GM23338 (cell line): ENCODE data around the gene ARFIP1. TPM values are rescaled to one million over a fixed set of nuclear protein-coding genes. Genes with fewer than 3 reads are reported as not detected.

Experiments used
- ATAC-seq: fragments of 200-7000 bp; cut with Tn5 transposase; 3 replicates; pipeline ENCODE4 v1.9.1; 2020
- DNase-seq: peaks from one replicate; pipeline ENCODE4 v3.0.0-alpha.2; 2015; ENCODE audit warnings: low spot score
- H2AFZ ChIP-seq: fragments of 200-600 bp; sonication (generic); 2 replicates; pipeline ENCODE4 v1.8.0; 2016; ENCODE audit warnings: antibody characterized with exemption, mild to moderate bottlenecking, moderate library complexity
- H3F3A ChIP-seq: fragments of 200-600 bp; sonication (generic); replicated peaks from 2 replicates; pipeline ENCODE4 v1.8.0; 2017; ENCODE audit warnings: antibody characterized with exemption, mixed run types, low read depth
- H3K27ac ChIP-seq: fragments of 200-600 bp; sonication (generic); 2 replicates; pipeline ENCODE4 v1.6.1; 2016; ENCODE audit warnings: low read depth
- H3K27me3 ChIP-seq: fragments of 200-600 bp; sonication (generic); 2 replicates; pipeline ENCODE4 v1.8.0; 2016; ENCODE audit warnings: mild to moderate bottlenecking, mixed run types, moderate library complexity; ENCODE audit not compliant: insufficient read depth
- H3K36me3 ChIP-seq: fragments of 200-600 bp; sonication (generic); 2 replicates; pipeline ENCODE4 v1.8.0; 2016; ENCODE audit warnings: mild to moderate bottlenecking; ENCODE audit not compliant: insufficient read depth
- H3K4me1 ChIP-seq: fragments of 200-600 bp; sonication (generic); 2 replicates; pipeline ENCODE4 v1.8.0; 2016; ENCODE audit warnings: mild to moderate bottlenecking, moderate library complexity; ENCODE audit not compliant: insufficient read depth
- H3K4me2 ChIP-seq: fragments of 200-600 bp; sonication (generic); 2 replicates; pipeline ENCODE4 v1.7.1; 2017; ENCODE audit warnings: mixed run types
- H3K4me3 ChIP-seq: fragments of 200-600 bp; sonication (generic); 2 replicates; pipeline ENCODE4 v1.6.1; 2016; ENCODE audit warnings: mixed run types
- H3K79me2 ChIP-seq: fragments of 200-600 bp; sonication (generic); replicated peaks from 2 replicates; pipeline ENCODE4 v1.8.0; 2017; ENCODE audit warnings: mild to moderate bottlenecking; ENCODE audit not compliant: insufficient read depth
- H3K9me2 ChIP-seq: fragments of 200-600 bp; sonication (generic); 2 replicates; pipeline ENCODE4 v1.8.0; 2017; ENCODE audit not compliant: insufficient read depth
- H4K20me1 ChIP-seq: fragments of 200-600 bp; sonication (generic); replicated peaks from 2 replicates; pipeline ENCODE4 v1.8.0; 2017; ENCODE audit warnings: mild to moderate bottlenecking; ENCODE audit not compliant: insufficient read depth
- H3K27ac Mint-ChIP-seq: 2 replicates; pipeline ENCODE4 v1.8.0; 2020; ENCODE audit warnings: inconsistent platforms, mild to moderate bottlenecking, moderate library complexity, mixed read lengths
- H3K27me3 Mint-ChIP-seq: 3 replicates; pipeline ENCODE4 v1.8.0; 2022; ENCODE audit warnings: low read depth, mild to moderate bottlenecking, moderate library complexity, mixed read lengths, inconsistent platforms; ENCODE audit not compliant: insufficient read depth, poor library complexity
- H3K36me3 Mint-ChIP-seq: 3 replicates; pipeline ENCODE4 v1.8.0; 2021; ENCODE audit warnings: low read depth, mild to moderate bottlenecking, inconsistent platforms, moderate library complexity, mixed read lengths
- H3K4me1 Mint-ChIP-seq: 3 replicates; pipeline ENCODE4 v1.8.0; 2020; ENCODE audit warnings: mild to moderate bottlenecking, inconsistent platforms, mixed read lengths
- H3K4me3 Mint-ChIP-seq: 3 replicates; pipeline ENCODE4 v1.8.0; 2021; ENCODE audit warnings: moderate library complexity, mild to moderate bottlenecking, inconsistent platforms, mixed read lengths
- H3K9me3 Mint-ChIP-seq: 3 replicates; pipeline ENCODE4 v1.8.0; 2020; ENCODE audit warnings: moderate library complexity, mild to moderate bottlenecking, inconsistent platforms, mixed read lengths
- CREB1 ChIP-seq: fragments of 250-450 bp; sonication (Bioruptor Pico); IDR thresholded peaks from 2 replicates; pipeline ENCODE4 v1.5.0; 2020; ENCODE audit warnings: low read depth, mild to moderate bottlenecking, moderate library complexity
- CTCF ChIP-seq, 2 experiments: fragments of 200-600 bp in 1 of 2; sonication (generic) in 1 of 2; conservative IDR thresholded peaks; 2 replicates each; pipeline versions ENCODE4 v1.5.1 to v1.6.1; 2016 to 2017; ENCODE audit warnings: antibody characterized with exemption in 2 of 2, low read depth in 2 of 2, mild to moderate bottlenecking in 2 of 2, moderate library complexity in 1 of 2
- ETS1 ChIP-seq: IDR thresholded peaks from 2 replicates; pipeline ENCODE4 v1.6.1; 2016; ENCODE audit warnings: antibody characterized with exemption
- EZH2 ChIP-seq: fragments of 200-600 bp; sonication (generic); IDR thresholded peaks from one replicate; pipeline ENCODE4 v1.8.0; 2017; ENCODE audit warnings: antibody characterized with exemption, mild to moderate bottlenecking, low read depth; ENCODE audit not compliant: unreplicated experiment
- EZH2phosphoT487 ChIP-seq: fragments of 200-600 bp; sonication (generic); IDR thresholded peaks from one replicate; pipeline ENCODE4 v1.8.1; 2018; ENCODE audit warnings: antibody characterized with exemption; ENCODE audit not compliant: unreplicated experiment
- JUNB ChIP-seq: IDR thresholded peaks from one replicate; pipeline ENCODE4 v1.6.1; 2016; ENCODE audit warnings: antibody characterized with exemption; ENCODE audit not compliant: unreplicated experiment
- NANOG ChIP-seq: IDR thresholded peaks from 2 replicates; pipeline ENCODE4 v1.6.1; 2016; ENCODE audit warnings: antibody characterized with exemption, borderline replicate concordance
- STAT1 ChIP-seq: IDR thresholded peaks from one replicate; pipeline ENCODE4 v1.6.1; 2016; ENCODE audit warnings: antibody characterized with exemption; ENCODE audit not compliant: unreplicated experiment
- ZNF462 ChIP-seq: fragments of 250-450 bp; sonication (Bioruptor Pico); IDR thresholded peaks from 2 replicates; pipeline ENCODE4 v1.5.0; 2020; ENCODE audit warnings: mild to moderate bottlenecking, moderate library complexity
- polyA plus RNA-seq: library from polyadenylated mRNA; unstranded; fragments of >200 nt; fragmentation: Nextera tagmentation; extraction: Ambion mirVana; gene quantifications from 2 replicates; pipeline ENCODE4 v1.2.1, GENCODE V29; 2016
- total RNA-seq: library from RNA; depleted of rRNA; stranded (reverse); fragments of >200 nt; shearing (Covaris generic); gene quantifications from 2 replicates; pipeline ENCODE4 v1.2.3, GENCODE V29; 2014

ARFIP1 gene
- total and polyA plus RNA-seq, 2 experiments from 2014 or later = 46.0 to 49.6 TPM

- no peaks in the 10 kb centered on the region for H3K27me3 ChIP-seq
- no peak overlapping the region for H3K4me2 ChIP-seq
- no peaks in the 10 kb centered on the region for H3K36me3 Mint-ChIP-seq
- H2AFZ ChIP-seq = 0 out of 2 replicates have a peak overlapping the region, but pooled peaks have one; percentile 0
- TF ChIP-seq ETS1 (no peak), CTCF (conservative IDR thresholded peaks at IDR 0.05; ENCODE audit: low read depth in 2 of 2) (peak; percentile 60 to 80; a peak in 3 of 4 replicates)
- H3K4me3 Mint-ChIP-seq = no peak overlapping the region
- no peaks in the 10 kb centered on the region for H4K20me1 ChIP-seq
- H3K4me1 ChIP-seq = peaks cover 3% of the 10 kb centered on the region; the same call in 1 of the 2 replicates
- ATAC-seq (peak; percentile 64), DNase-seq (peak; percentile 63)
- H3F3A ChIP-seq = no peaks in the 10 kb centered on the region
- H3K27ac ChIP-seq = no peak overlapping the region
- no peak overlapping the region for H3K4me3 ChIP-seq
- H3K9me2 ChIP-seq = no peaks in the 10 kb centered on the region
- H3K4me1 Mint-ChIP-seq = peaks cover 22% of the 10 kb centered on the region
- no peak overlapping the region for H3K27ac Mint-ChIP-seq
- no peaks in the 10 kb centered on the region for H3K36me3 ChIP-seq
- H3K79me2 ChIP-seq = no peaks in the 10 kb centered on the region
- H3K9me3 Mint-ChIP-seq = no peaks in the 10 kb centered on the region
- peaks cover 2% of the 10 kb centered on the region for H3K27me3 Mint-ChIP-seq
Measured at GRCh38 chr4:152735396-152735859, 44.3 kb upstream of the ARFIP1 start.

- Histone ChIP-seq H3K36me3 (no peaks in the 10 kb centered on the region), H4K20me1 (no peaks in the 10 kb centered on the region), H3K4me2 (no peak overlapping the region), H3K79me2 (no peaks in the 10 kb centered on the region), H3K27me3 (no peaks in the 10 kb centered on the region), H2AFZ (0 out of 2 replicates have a peak overlapping the region, but pooled peaks have one; percentile 0), H3K9me2 (no peaks in the 10 kb centered on the region), H3K4me3 (no peak overlapping the region), H3F3A (no peaks in the 10 kb centered on the region), H3K27ac (no peak overlapping the region), H3K4me1 (peaks cover 3% of the 10 kb centered on the region; the same call in 1 of the 2 replicates)
- Mint-ChIP-seq H3K9me3 (no peaks in the 10 kb centered on the region), H3K27ac (no peak overlapping the region), H3K4me1 (peaks cover 22% of the 10 kb centered on the region), H3K27me3 (peaks cover 2% of the 10 kb centered on the region), H3K4me3 (no peak overlapping the region), H3K36me3 (no peaks in the 10 kb centered on the region)
- ATAC-seq (no peak), DNase-seq (no peak)
- TF ChIP-seq NANOG = no peak
- TF ChIP-seq EZH2 = no peak
- no peak for TF ChIP-seq CREB1 (CRISPR knock-in tag)
- TF ChIP-seq JUNB = no peak
- no peak for TF ChIP-seq ETS1
- TF ChIP-seq EZH2phosphoT487 = no peak
- no peak for TF ChIP-seq STAT1
- TF ChIP-seq ZNF462 (CRISPR knock-in tag) = no peak
Measured at GRCh38 chr4:152735906-152736305, 43.8 kb upstream of the ARFIP1 start.
